ENCODE data around the gene OSBP2. TPM values are rescaled to one million over a fixed set of nuclear protein-coding genes. Genes with fewer than 3 reads are reported as not detected.

The OSBP2 gene
- total and polyA plus RNA-seq, 10 of the 15 experiments (the other 5 are each of a cell fraction or from before 2014, with no cell fraction given), result 0.11 to 7.7 (median 3.6) TPM

GRCh38 chr22:30770716-30771115 lies 76.0 kb downstream of the OSBP2 start (continued):
- TF ChIP-seq PRDM15 (CRISPR knock-in tag; IDR thresholded peaks at IDR 0.05), result no peak
- no peak for TF ChIP-seq MAX (IDR thresholded peaks at IDR 0.05; ENCODE audit: low read depth, low read length)
- TF ChIP-seq E4F1 (IDR thresholded peaks at IDR 0.05; ENCODE audit: borderline replicate concordance, partially characterized antibody), result no peak

GRCh38 chr22:30773919-30774318 lies 79.2 kb downstream of the OSBP2 start:
- no peak overlapping the region for H2AFZ ChIP-seq (ENCODE audit: control insufficient read depth, low read depth, low read length)
- no peak overlapping the region for H3K4me3 ChIP-seq
- H3K4me1 ChIP-seq (ENCODE audit: control insufficient read depth, insufficient read depth, low read length), result no peaks in the 10 kb centered on the region
- no TSS peak for BruUV-seq (replicated peaks)
- FAIRE-seq, result no peak
- H3K27ac ChIP-seq (ENCODE audit: control insufficient read depth, insufficient read depth), result no peak overlapping the region
- no peak for DNase-seq (ENCODE audit: low read depth, low spot score)
- H3K9me3 ChIP-seq (replicated peaks; ENCODE audit: control insufficient read depth, insufficient read depth, low read length), result no peaks in the 10 kb centered on the region; the same call in 2 of the 3 replicates
- ChIA-PET RAD21 (ENCODE audit: unreplicated experiment) (no interaction called here), CTCF (interaction anchor here (2.2 kb wide), 1 partner anchor 10 kb away, joined by 10 read pairs; no protein-coding TSS in a partner anchor), SMC1A (ENCODE audit: uncharacterized antibody, unreplicated experiment) (no interaction called here), POLR2A (no interaction called here)
- intact Hi-C loops (cut with micrococcal nuclease; ENCODE audit: unreplicated experiment), result no loop called here
- no peak overlapping the region for H3K9ac ChIP-seq (ENCODE audit: control insufficient read depth, insufficient read depth, low read length)
- H4K20me1 ChIP-seq (ENCODE audit: control insufficient read depth, insufficient read depth), result no peaks in the 10 kb centered on the region; the same call in 1 of the 2 replicates
- TF ChIP-seq TCF12 (IDR thresholded peaks at IDR 0.05; ENCODE audit: low read depth, low read length) (no peak), RCOR1 (conservative IDR thresholded peaks at IDR 0.05; ENCODE audit: low read depth, low read length) (no peak), USF2 (IDR thresholded peaks at IDR 0.05; ENCODE audit: borderline replicate concordance, low read depth, low read length) (no peak), RELA (IDR thresholded peaks at IDR 0.05; ENCODE audit: borderline replicate concordance, partially characterized antibody) (no peak), SIN3A (IDR thresholded peaks at IDR 0.05; ENCODE audit: low read depth, low read length) (no peak), E4F1 (IDR thresholded peaks at IDR 0.05; ENCODE audit: borderline replicate concordance, partially characterized antibody) (no peak), TAF1 (IDR thresholded peaks at IDR 0.05; ENCODE audit: borderline replicate concordance, low read depth, low read length) (no peak)
- no peaks in the 10 kb centered on the region for H3K79me2 ChIP-seq (ENCODE audit: control insufficient read depth, insufficient read depth, low read length)
- in situ Hi-C loops (cut with MboI), result loop anchor here (25.0 kb wide), 1 partner anchor 138 kb away; no protein-coding TSS in a partner anchor
- no peaks in the 10 kb centered on the region for H3K27me3 ChIP-seq (replicated peaks in 1 of 2; ENCODE audit: control insufficient read depth in 2 of 2, insufficient read depth in 2 of 2, low read length in 1 of 2)
- H3K4me2 ChIP-seq (ENCODE audit: control insufficient read depth, insufficient read depth), result no peak overlapping the region
- H3K36me3 ChIP-seq (ENCODE audit: control insufficient read depth in 2 of 2, insufficient read depth in 2 of 2, low read length in 1 of 2), result no peaks in the 10 kb centered on the region
- no peak for ATAC-seq
- 8% methylated on average over 5 of the region's 5 CpGs for WGBS (ENCODE audit: insufficient coverage, insufficient replicate concordance, low lambda C conversion rate, missing lambda C conversion rate)
